ENCODE results near the gene C16orf87. TPM values are rescaled to one million over a fixed set of nuclear protein-coding genes. Genes with fewer than 3 reads are reported as not detected.

Gene C16orf87
- polyA plus RNA-seq, 1 donor from 2014 or later: 27.5 TPM

GRCh38 chr16:46793841-46794240, 37.1 kb downstream of the C16orf87 start:
- no peak for TF ChIP-seq REST (IDR thresholded peaks at IDR 0.05; ENCODE audit: borderline replicate concordance)
- TF ChIP-seq MXI1 (conservative IDR thresholded peaks at IDR 0.05; ENCODE audit: poor library complexity, severe bottlenecking): no peak
- no peak for TF ChIP-seq EZH2 (IDR thresholded peaks at IDR 0.05; ENCODE audit: borderline replicate concordance, insufficient read depth, low read length, poor library complexity, severe bottlenecking)
- TF ChIP-seq EP300 (conservative IDR thresholded peaks at IDR 0.05; ENCODE audit: poor library complexity, severe bottlenecking): no peak
- no peak overlapping the region for H3K4me3 ChIP-seq (ENCODE audit: low read length)
- no peaks in the 10 kb centered on the region for H3K79me2 ChIP-seq (replicated peaks; ENCODE audit: insufficient read depth, low read length)
- H3K9me2 ChIP-seq (ENCODE audit: insufficient read depth, low read length): no peaks in the 10 kb centered on the region
- H2AFZ ChIP-seq (ENCODE audit: low read depth, low read length): no peak overlapping the region
- no peaks in the 10 kb centered on the region for H4K20me1 ChIP-seq (ENCODE audit: insufficient read depth)
- no peak overlapping the region for H3K4me2 ChIP-seq (ENCODE audit: low read length)
- H3K9ac ChIP-seq (ENCODE audit: low read length): no peak overlapping the region
- no peaks in the 10 kb centered on the region for H3K36me3 ChIP-seq (ENCODE audit: insufficient read depth, low read length)
- no peaks in the 10 kb centered on the region for H3K27me3 ChIP-seq (ENCODE audit: insufficient read depth, low read depth, low read length)
- no peaks in the 10 kb centered on the region for H3F3A ChIP-seq (ENCODE audit: insufficient read depth, low read length, poor library complexity, severe bottlenecking)
- H3K27ac ChIP-seq (ENCODE audit: low read length): no peak overlapping the region
- no peaks in the 10 kb centered on the region for H3K9me3 ChIP-seq (ENCODE audit: low read length)

GRCh38 chr16:46790599-46791270, 40.2 kb downstream of the C16orf87 start:
- TF ChIP-seq CTCF (IDR thresholded peaks at IDR 0.05; ENCODE audit: poor library complexity, severe bottlenecking) (no peak), EZH2 (IDR thresholded peaks at IDR 0.05; ENCODE audit: borderline replicate concordance, insufficient read depth, low read length, poor library complexity, severe bottlenecking) (no peak), POLR2AphosphoS5 (IDR thresholded peaks at IDR 0.05) (no peak), TAF1 (IDR thresholded peaks at IDR 0.05; ENCODE audit: low read depth) (no peak), MXI1 (conservative IDR thresholded peaks at IDR 0.05; ENCODE audit: poor library complexity, severe bottlenecking) (no peak)
- Histone ChIP-seq H3K9me3 (ENCODE audit: low read length) (no peaks in the 10 kb centered on the region), H3K9me2 (ENCODE audit: insufficient read depth, low read length) (no peaks in the 10 kb centered on the region), H3F3A (ENCODE audit: insufficient read depth, low read length, poor library complexity, severe bottlenecking) (no peaks in the 10 kb centered on the region), H3K79me2 (replicated peaks; ENCODE audit: insufficient read depth, low read length) (no peaks in the 10 kb centered on the region), H3K4me2 (ENCODE audit: low read length) (no peak overlapping the region), H3K27me3 (ENCODE audit: insufficient read depth, low read depth, low read length) (no peaks in the 10 kb centered on the region), H3K36me3 (ENCODE audit: insufficient read depth, low read length) (no peaks in the 10 kb centered on the region), H3K9ac (ENCODE audit: low read length) (peak overlapping the region; percentile 56), H3K4me3 (ENCODE audit: low read length) (peak overlapping the region; percentile 66), H2AFZ (ENCODE audit: low read depth, low read length) (no peak overlapping the region), H4K20me1 (ENCODE audit: insufficient read depth) (no peaks in the 10 kb centered on the region), H3K27ac (ENCODE audit: low read length) (no peak overlapping the region)

Data from neural cell (in vitro differentiated cells).